Urinary bladder (tissue), 4 donors: ENCODE measurements around the gene RGS8. TPM values are rescaled to one million over a fixed set of nuclear protein-coding genes. Genes with fewer than 3 reads are reported as not detected.

Experiments
- DNase-seq: peaks from one replicate; pipeline ENCODE4 v3.0.0-alpha.2; 2015; ENCODE audit errors: extremely low spot score
- H3K27ac ChIP-seq: one replicate; pipeline ENCODE4 v1.5.1; 2013; ENCODE audit warnings: low read depth, mild to moderate bottlenecking, moderate library complexity
- H3K36me3 ChIP-seq: one replicate; pipeline ENCODE4 v1.6.1; 2013; ENCODE audit warnings: mild to moderate bottlenecking, moderate library complexity; ENCODE audit not compliant: insufficient read depth
- H3K4me1 ChIP-seq: one replicate; pipeline ENCODE4 v1.6.1; 2013; ENCODE audit warnings: mild to moderate bottlenecking, moderate library complexity; ENCODE audit not compliant: insufficient read depth
- H3K4me3 ChIP-seq: one replicate; pipeline ENCODE4 v1.5.1; 2013; ENCODE audit warnings: low read depth, low read length
- WGBS: extraction: QIAGEN DNeasy Blood & Tissue Kit; methylation state at CpG from one replicate; pipeline ENCODE4 v1.1.7; 2013; 5-methylcytosine and 5-hydroxymethylcytosine counted together
- polyA plus RNA-seq: library from polyadenylated mRNA; stranded (reverse); fragments of 200-250 nt; gene quantifications from one replicate; pipeline ENCODE4 v1.2.3, GENCODE V29; 2013
- total RNA-seq: library from RNA; depleted of rRNA; stranded (reverse); fragments of >200 nt; gene quantifications from one replicate; pipeline ENCODE4 v1.2.3, GENCODE V29; 2014
- donor health status: healthy with polysubstance abuse.
- donor health status: healthy.

RGS8 gene
- total and polyA plus RNA-seq, 2 donors, result 0.03 to 0.05 TPM

GRCh38 chr1:182652933-182653332, 31.5 kb downstream of the RGS8 start:
- no peak for DNase-seq
- 55% methylated on average over 3 of the region's 3 CpGs for WGBS
- Histone ChIP-seq H3K4me1 (no peaks in the 10 kb centered on the region), H3K4me3 (no peak overlapping the region), H3K36me3 (no peaks in the 10 kb centered on the region), H3K27ac (no peak overlapping the region)

- H3K4me1 ChIP-seq, result no peaks in the 10 kb centered on the region
- H3K4me3 ChIP-seq, result no peak overlapping the region
- 41% methylated on average over 3 of the region's 3 CpGs for WGBS
- H3K36me3 ChIP-seq, result no peaks in the 10 kb centered on the region
- H3K27ac ChIP-seq, result no peak overlapping the region
- DNase-seq, result no peak
These were observed 33.1 kb downstream of the RGS8 start for GRCh38 chr1:182651339-182651724.

DNA sequence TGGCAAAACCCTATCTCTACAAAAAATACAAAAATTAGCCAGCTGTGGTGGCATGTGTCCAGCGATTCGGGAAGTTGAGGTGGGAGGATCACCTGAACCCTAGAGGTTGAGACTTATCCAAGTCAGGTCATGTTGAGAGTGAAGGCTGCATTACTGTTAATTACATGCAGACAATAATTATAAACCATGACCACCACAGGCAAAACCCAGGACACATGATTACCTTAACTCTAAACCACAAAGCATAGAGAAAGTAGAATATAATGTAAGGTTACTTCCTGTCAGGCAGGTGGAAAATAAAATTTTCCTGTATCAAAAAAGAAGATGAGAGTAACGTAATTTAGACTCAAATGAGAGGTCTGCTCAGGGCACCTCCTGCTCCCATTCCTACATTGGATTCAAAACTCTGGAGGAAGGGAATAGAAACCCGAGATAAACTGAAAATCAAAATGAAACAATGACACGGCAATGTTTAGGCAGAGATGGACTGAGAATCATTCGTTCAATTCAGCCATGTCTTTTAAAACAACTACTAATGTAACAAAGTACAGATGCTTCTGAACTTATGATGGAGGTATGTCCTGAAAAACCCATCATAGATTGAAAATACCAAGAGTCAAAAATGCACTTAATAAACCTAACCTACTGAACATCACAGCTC, 33.6 kb downstream of the RGS8 start:
- Histone ChIP-seq H3K27ac (no peak overlapping the region), H3K36me3 (no peaks in the 10 kb centered on the region), H3K4me3 (no peak overlapping the region), H3K4me1 (no peaks in the 10 kb centered on the region)
- no peak for DNase-seq
- WGBS, result 79% methylated on average over 6 of the region's 6 CpGs

GRCh38 chr1:182649041-182649440, 35.3 kb downstream of the RGS8 start:
- no peaks in the 10 kb centered on the region for H3K36me3 ChIP-seq
- no peak overlapping the region for H3K27ac ChIP-seq
- 95% methylated on average over 7 of the region's 7 CpGs for WGBS
- H3K4me1 ChIP-seq, result no peaks in the 10 kb centered on the region
- no peak for DNase-seq
- H3K4me3 ChIP-seq, result no peak overlapping the region

- no peak for DNase-seq
These were observed 37.6 kb downstream of the RGS8 start for GRCh38 chr1:182646739-182647138.

DNA sequence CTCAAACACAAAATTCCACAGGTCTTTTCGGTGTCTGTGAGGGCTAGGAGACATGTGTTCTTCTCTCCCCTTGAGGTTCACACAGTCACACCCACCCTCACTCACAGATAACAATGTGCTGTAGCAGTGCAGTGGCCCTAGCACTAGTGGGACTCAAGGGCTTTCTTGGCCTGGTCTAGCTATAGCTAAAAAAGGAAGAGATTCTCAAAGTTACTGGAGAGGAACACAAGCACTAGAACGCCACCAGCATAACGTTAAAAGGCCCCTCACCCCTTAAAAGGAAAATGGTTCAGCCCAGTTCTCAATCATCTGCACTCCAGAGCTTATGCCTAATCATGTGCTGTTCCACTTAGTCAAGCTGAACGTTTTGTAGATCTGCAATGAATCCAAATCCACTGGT, 39.5 kb downstream of the RGS8 start:
- WGBS, result 68% methylated on average over 4 of the region's 4 CpGs
- Histone ChIP-seq H3K4me3 (no peak overlapping the region), H3K27ac (no peak overlapping the region), H3K4me1 (no peaks in the 10 kb centered on the region), H3K36me3 (no peaks in the 10 kb centered on the region)
- no peak for DNase-seq

More at GRCh38 chr1:182646739-182647138, 37.6 kb downstream of the RGS8 start:
- Histone ChIP-seq H3K4me1 (no peaks in the 10 kb centered on the region), H3K36me3 (no peaks in the 10 kb centered on the region), H3K4me3 (no peak overlapping the region), H3K27ac (no peak overlapping the region)
- WGBS, result 64% methylated on average over 2 of the region's 2 CpGs

- Histone ChIP-seq H3K4me1 (no peaks in the 10 kb centered on the region), H3K4me3 (no peak overlapping the region), H3K27ac (no peak overlapping the region), H3K36me3 (no peaks in the 10 kb centered on the region)
- 88% methylated on average over 3 of the region's 3 CpGs for WGBS
- no peak for DNase-seq
These were observed 40.7 kb downstream of the RGS8 start for GRCh38 chr1:182643699-182644098.

GRCh38 chr1:182642461-182642860, 41.9 kb downstream of the RGS8 start:
- no peak for DNase-seq
- Histone ChIP-seq H3K36me3 (no peaks in the 10 kb centered on the region), H3K27ac (no peak overlapping the region), H3K4me1 (no peaks in the 10 kb centered on the region), H3K4me3 (no peak overlapping the region)
- 93% methylated on average over 8 of the region's 8 CpGs for WGBS

DNA sequence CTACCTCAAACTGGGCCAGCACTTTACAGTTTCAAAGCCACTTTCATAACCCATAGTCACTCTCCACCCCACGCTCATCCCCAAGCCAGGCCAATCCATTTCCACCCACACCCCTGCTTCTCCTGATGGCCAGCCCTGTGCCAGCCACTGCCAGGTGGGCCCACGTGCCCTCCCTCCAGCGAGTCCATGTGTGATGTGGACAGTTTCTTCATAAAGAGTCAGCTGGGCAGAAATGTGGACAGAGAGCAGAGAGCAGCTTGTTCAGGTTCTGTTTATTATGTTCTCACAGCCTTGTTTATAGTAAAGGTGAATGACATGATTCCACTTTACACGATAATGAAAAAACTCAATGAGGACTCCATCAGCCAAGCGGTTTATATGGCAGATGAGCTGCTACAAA, 42.8 kb downstream of the RGS8 start:
- no peak for DNase-seq
- Histone ChIP-seq H3K27ac (no peak overlapping the region), H3K36me3 (no peaks in the 10 kb centered on the region), H3K4me3 (no peak overlapping the region), H3K4me1 (no peaks in the 10 kb centered on the region)
- 82% methylated on average over 5 of the region's 5 CpGs for WGBS

GRCh38 chr1:182639330-182639729, 45.1 kb downstream of the RGS8 start:
- no peaks in the 10 kb centered on the region for H3K4me1 ChIP-seq
- 83% methylated on average over 1 of the region's 1 CpG for WGBS
- H3K27ac ChIP-seq, result no peak overlapping the region
- DNase-seq, result no peak
- no peaks in the 10 kb centered on the region for H3K36me3 ChIP-seq
- H3K4me3 ChIP-seq, result no peak overlapping the region

- no peak for DNase-seq
These were observed 46.6 kb downstream of the RGS8 start for GRCh38 chr1:182637769-182638168.

DNA sequence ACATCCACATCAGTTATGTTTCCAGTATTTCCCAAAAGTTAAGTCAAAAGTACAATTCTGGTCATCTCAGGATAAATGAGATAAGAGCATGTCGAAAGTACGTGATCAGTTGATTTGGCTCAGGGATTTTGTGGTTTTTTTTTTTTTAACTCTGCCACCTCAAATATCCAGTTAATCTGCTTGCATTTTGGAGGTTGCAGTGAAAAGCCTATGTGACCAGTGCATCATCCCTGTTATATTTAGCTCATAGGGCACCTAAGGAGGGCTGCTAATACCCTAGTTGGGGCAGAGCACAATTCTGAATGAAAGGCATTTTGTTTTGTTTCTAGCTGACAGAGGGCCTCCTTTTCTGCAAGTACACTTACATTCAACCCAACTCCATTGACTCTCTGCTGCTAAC, 48.5 kb downstream of the RGS8 start:
- H3K27ac ChIP-seq, result no peak overlapping the region
- no peaks in the 10 kb centered on the region for H3K36me3 ChIP-seq
- WGBS, result 64% methylated on average over 2 of the region's 2 CpGs
- no peaks in the 10 kb centered on the region for H3K4me1 ChIP-seq
- H3K4me3 ChIP-seq, result no peak overlapping the region
- no peak for DNase-seq

More at GRCh38 chr1:182637769-182638168, 46.6 kb downstream of the RGS8 start:
- 90% methylated on average over 5 of the region's 5 CpGs for WGBS
- Histone ChIP-seq H3K4me1 (no peaks in the 10 kb centered on the region), H3K36me3 (no peaks in the 10 kb centered on the region), H3K4me3 (no peak overlapping the region), H3K27ac (no peak overlapping the region)
